ENCODE measurements around the gene RHCE.
"Not testable (repeated sequence)": the region's sequence is repeated elsewhere in the genome, so short reads cannot be mapped to it uniquely, and the experiment has no call there.

The RHCE gene

GRCh38 chr1:25312806-25313470 lies 107.7 kb downstream of the RHCE start:
- H3K4me3 ChIP-seq, H3K27ac ChIP-seq: not testable (repeated sequence)
